DND-41 (cell line): ENCODE data around the gene ARHGEF4.

Experiments used
- ATAC-seq: fragments of 200-7000 bp; cut with Tn5 transposase; 3 replicates; pipeline ENCODE4 v1.9.1; 2021; ENCODE audit warnings: low read depth; ENCODE audit not compliant: insufficient read depth
- DNase-seq: peaks from one replicate; pipeline ENCODE4 v3.0.0-alpha.2; 2020
- H2AFZ ChIP-seq: 2 replicates; pipeline ENCODE4 v1.6.0; 2012; ENCODE audit warnings: low read depth, low read length
- H3K27ac ChIP-seq: 2 replicates; pipeline ENCODE4 v1.5.1; 2012; ENCODE audit warnings: low read length, inconsistent platforms
- H3K27me3 ChIP-seq: fragments of 200-600 bp; sonication (generic); 2 replicates; pipeline ENCODE4 v1.6.0; 2012; ENCODE audit warnings: low read length, mild to moderate bottlenecking, inconsistent platforms; ENCODE audit not compliant: insufficient read depth, poor library complexity
- H3K36me3 ChIP-seq: 2 replicates; pipeline ENCODE4 v1.5.1; 2012; ENCODE audit warnings: low read length, inconsistent platforms; ENCODE audit not compliant: insufficient read depth
- H3K4me1 ChIP-seq: 2 replicates; pipeline ENCODE4 v1.5.1; 2012; ENCODE audit warnings: mild to moderate bottlenecking, low read length; ENCODE audit not compliant: insufficient read depth
- H3K4me2 ChIP-seq: 2 replicates; pipeline ENCODE4 v1.6.0; 2012; ENCODE audit warnings: mild to moderate bottlenecking, moderate library complexity, low read length, inconsistent platforms; ENCODE audit not compliant: insufficient read depth
- H3K4me3 ChIP-seq, 2 experiments: fragments of 200-600 bp in 1 of 2; shearing (Covaris generic) in 1 of 2; 2 replicates each; pipeline ENCODE4 v1.5.1; 2012 to 2016; ENCODE audit warnings: inconsistent platforms in 2 of 2, low read length in 2 of 2, mild to moderate bottlenecking in 2 of 2, low read depth in 1 of 2, moderate library complexity in 1 of 2
- H3K79me2 ChIP-seq: 2 replicates; pipeline ENCODE4 v1.6.0; 2012; ENCODE audit warnings: low read length, inconsistent platforms; ENCODE audit not compliant: insufficient read depth
- H3K9ac ChIP-seq: 2 replicates; pipeline ENCODE4 v1.6.0; 2012; ENCODE audit warnings: low read depth, mild to moderate bottlenecking, inconsistent platforms, low read length, moderate library complexity
- H3K9me3 ChIP-seq: 2 replicates; pipeline ENCODE4 v1.5.1; 2012; ENCODE audit warnings: low read length, moderate library complexity, mild to moderate bottlenecking, inconsistent platforms; ENCODE audit not compliant: insufficient read depth, severe bottlenecking
- H4K20me1 ChIP-seq: 2 replicates; pipeline ENCODE4 v1.6.0; 2012; ENCODE audit warnings: low read length; ENCODE audit not compliant: insufficient read depth
- CTCF ChIP-seq: IDR thresholded peaks from 2 replicates; pipeline ENCODE4 v1.5.1; 2012; ENCODE audit warnings: borderline replicate concordance, low read length, moderate library complexity, mild to moderate bottlenecking; ENCODE audit not compliant: poor library complexity, severe bottlenecking; ENCODE audit errors: extremely low read depth
- EZH2 ChIP-seq: IDR thresholded peaks from 3 replicates; pipeline ENCODE4 v1.6.1; 2012; ENCODE audit warnings: borderline replicate concordance, low read depth, mild to moderate bottlenecking, moderate library complexity, low read length, inconsistent platforms; ENCODE audit not compliant: severe bottlenecking

Gene ARHGEF4

GRCh38 chr2:130883496-130883895 is 46.8 kb downstream of the ARHGEF4 start:
- no peaks in the 10 kb centered on the region for H3K4me1 ChIP-seq
- H3K9me3 ChIP-seq: no peaks in the 10 kb centered on the region
- no peak for TF ChIP-seq EZH2
- no peak for TF ChIP-seq CTCF
- no peaks in the 10 kb centered on the region for H3K79me2 ChIP-seq
- no peaks in the 10 kb centered on the region for H3K36me3 ChIP-seq
- H2AFZ ChIP-seq: no peak overlapping the region
- no peak for DNase-seq
- H3K27ac ChIP-seq: no peak overlapping the region
- H3K4me2 ChIP-seq: no peak overlapping the region
- no peaks in the 10 kb centered on the region for H4K20me1 ChIP-seq
- ATAC-seq: no peak
- no peak overlapping the region for H3K9ac ChIP-seq
- H3K27me3 ChIP-seq: peaks cover under 1% of the 10 kb centered on the region
- H3K4me3 ChIP-seq: no peak overlapping the region

- no peaks in the 10 kb centered on the region for H3K4me1 ChIP-seq
- no peaks in the 10 kb centered on the region for H3K9me3 ChIP-seq
- TF ChIP-seq CTCF (no peak), EZH2 (no peak)
- no peak overlapping the region for H3K27ac ChIP-seq
- no peak overlapping the region for H3K4me2 ChIP-seq
- DNase-seq: no peak
- no peaks in the 10 kb centered on the region for H3K27me3 ChIP-seq
- H3K36me3 ChIP-seq: no peaks in the 10 kb centered on the region
- no peaks in the 10 kb centered on the region for H3K79me2 ChIP-seq
- no peak overlapping the region for H3K9ac ChIP-seq
- no peaks in the 10 kb centered on the region for H4K20me1 ChIP-seq
- no peak overlapping the region for H3K4me3 ChIP-seq
- no peak for ATAC-seq
- H2AFZ ChIP-seq: no peak overlapping the region
These were observed 47.3 kb downstream of the ARHGEF4 start for GRCh38 chr2:130884013-130884412.

GRCh38 chr2:130884503-130884902 is 47.8 kb downstream of the ARHGEF4 start:
- no peaks in the 10 kb centered on the region for H3K27me3 ChIP-seq
- no peaks in the 10 kb centered on the region for H4K20me1 ChIP-seq

GRCh38 chr2:130887643-130888042 is 50.9 kb downstream of the ARHGEF4 start:
- no peaks in the 10 kb centered on the region for H3K36me3 ChIP-seq
- peaks cover 4% of the 10 kb centered on the region for H3K27me3 ChIP-seq
- no peak overlapping the region for H3K9ac ChIP-seq
- no peaks in the 10 kb centered on the region for H3K9me3 ChIP-seq
- DNase-seq (no peak), ATAC-seq (no peak)
- H3K79me2 ChIP-seq: no peaks in the 10 kb centered on the region
- TF ChIP-seq EZH2 (no peak), CTCF (no peak)
- no peaks in the 10 kb centered on the region for H3K4me1 ChIP-seq
- H2AFZ ChIP-seq: no peak overlapping the region
- H4K20me1 ChIP-seq: no peaks in the 10 kb centered on the region
- H3K4me3 ChIP-seq: no peak overlapping the region
- no peak overlapping the region for H3K4me2 ChIP-seq
- no peak overlapping the region for H3K27ac ChIP-seq

More at GRCh38 chr2:130884503-130884902, 47.8 kb downstream of the ARHGEF4 start:
- Histone ChIP-seq H3K79me2 (no peaks in the 10 kb centered on the region), H3K9ac (no peak overlapping the region), H3K27ac (no peak overlapping the region), H3K36me3 (no peaks in the 10 kb centered on the region), H3K4me3 (no peak overlapping the region), H3K4me1 (no peaks in the 10 kb centered on the region), H3K4me2 (no peak overlapping the region), H2AFZ (no peak overlapping the region), H3K9me3 (no peaks in the 10 kb centered on the region)
- DNase-seq (no peak), ATAC-seq (no peak)
- TF ChIP-seq EZH2: no peak
